ENCODE data around the gene ANAPC2.
A peak's percentile ranks its signal among the peaks of the same experiment; 100 is the strongest.

Gene ANAPC2

DNA sequence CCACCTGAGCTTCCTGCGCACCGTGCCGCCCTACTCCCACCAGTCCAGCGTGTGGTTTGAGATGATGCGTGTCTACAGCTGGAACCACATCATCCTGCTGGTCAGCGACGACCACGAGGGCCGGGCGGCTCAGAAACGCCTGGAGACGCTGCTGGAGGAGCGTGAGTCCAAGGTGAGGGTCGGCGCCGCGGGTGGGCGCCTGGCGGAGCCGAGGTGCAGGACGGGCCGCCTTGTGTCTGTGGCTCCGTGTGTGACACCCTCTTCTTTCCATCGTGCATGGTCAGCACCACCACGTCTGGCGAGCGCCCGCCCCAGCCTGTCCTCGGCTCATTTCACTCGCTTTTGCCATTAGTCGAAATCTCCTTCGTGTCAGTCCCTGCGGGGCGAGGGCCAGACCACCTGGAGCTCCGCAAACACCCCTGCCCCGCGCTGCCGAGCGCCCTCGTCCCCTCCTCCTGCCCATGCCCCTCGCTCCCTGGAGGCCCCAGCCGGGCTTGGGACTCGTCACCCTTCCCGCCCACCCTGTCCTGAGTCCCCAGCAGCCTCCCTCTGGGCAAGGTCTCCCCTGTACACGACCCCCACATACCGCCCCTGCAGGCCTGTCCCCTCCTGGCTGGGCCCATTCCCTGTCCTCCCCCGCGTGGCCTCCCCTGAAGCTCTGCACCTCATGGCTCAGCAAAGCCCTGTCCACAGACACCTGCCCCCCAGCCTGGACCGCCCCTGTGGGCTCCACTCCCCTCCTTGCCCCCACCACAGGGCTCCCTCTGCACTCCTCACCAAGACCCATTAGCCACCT lies 42.4 kb downstream of the ANAPC2 start:
- TF ChIP-seq, protein P1, sequence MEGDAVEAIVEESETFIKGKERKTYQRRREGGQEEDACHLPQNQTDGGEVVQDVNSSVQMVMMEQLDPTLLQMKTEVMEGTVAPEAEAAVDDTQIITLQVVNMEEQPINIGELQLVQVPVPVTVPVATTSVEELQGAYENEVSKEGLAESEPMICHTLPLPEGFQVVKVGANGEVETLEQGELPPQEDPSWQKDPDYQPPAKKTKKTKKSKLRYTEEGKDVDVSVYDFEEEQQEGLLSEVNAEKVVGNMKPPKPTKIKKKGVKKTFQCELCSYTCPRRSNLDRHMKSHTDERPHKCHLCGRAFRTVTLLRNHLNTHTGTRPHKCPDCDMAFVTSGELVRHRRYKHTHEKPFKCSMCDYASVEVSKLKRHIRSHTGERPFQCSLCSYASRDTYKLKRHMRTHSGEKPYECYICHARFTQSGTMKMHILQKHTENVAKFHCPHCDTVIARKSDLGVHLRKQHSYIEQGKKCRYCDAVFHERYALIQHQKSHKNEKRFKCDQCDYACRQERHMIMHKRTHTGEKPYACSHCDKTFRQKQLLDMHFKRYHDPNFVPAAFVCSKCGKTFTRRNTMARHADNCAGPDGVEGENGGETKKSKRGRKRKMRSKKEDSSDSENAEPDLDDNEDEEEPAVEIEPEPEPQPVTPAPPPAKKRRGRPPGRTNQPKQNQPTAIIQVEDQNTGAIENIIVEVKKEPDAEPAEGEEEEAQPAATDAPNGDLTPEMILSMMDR (IDR thresholded peaks at IDR 0.05; ENCODE audit: low read depth, low read length) = no peak
- Histone ChIP-seq H3K27me3 (no peaks in the 10 kb centered on the region), H3K9me3 (no peaks in the 10 kb centered on the region), H3K4me1 (peaks cover 6% of the 10 kb centered on the region), H3K4me3 (ENCODE audit: low read depth, low read length) (no peak overlapping the region), H3K36me3 (no peaks in the 10 kb centered on the region)
- peak; percentile 11 for DNase-seq

DNA sequence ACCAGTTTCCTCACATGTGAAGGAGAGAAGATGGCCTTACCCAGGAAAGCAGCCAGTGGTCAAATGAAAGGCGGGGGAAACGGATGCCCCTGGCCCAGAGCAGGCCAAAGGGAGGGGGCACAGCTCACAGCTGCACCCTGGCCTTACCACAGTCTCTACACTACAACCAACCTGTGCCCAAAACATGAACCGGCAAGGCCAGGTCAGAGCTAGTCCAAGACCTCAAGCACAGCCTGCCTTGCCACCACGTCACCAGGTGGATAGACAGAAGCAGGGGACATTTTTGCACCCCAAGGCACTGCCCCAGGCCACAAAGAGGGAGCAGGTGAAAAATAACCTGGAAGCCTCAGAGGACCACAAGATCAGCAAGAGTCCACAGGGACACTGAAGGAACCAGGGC lies 44.9 kb downstream of the ANAPC2 start:
- H3K36me3 ChIP-seq = no peaks in the 10 kb centered on the region
- no peak for DNase-seq
- TF ChIP-seq, protein P1 (IDR thresholded peaks at IDR 0.05; ENCODE audit: low read depth, low read length) = no peak
- no peaks in the 10 kb centered on the region for H3K9me3 ChIP-seq
- H3K4me1 ChIP-seq = no peaks in the 10 kb centered on the region
- H3K4me3 ChIP-seq (ENCODE audit: low read depth, low read length) = no peak overlapping the region
- H3K27me3 ChIP-seq = peaks cover 21% of the 10 kb centered on the region

DNA sequence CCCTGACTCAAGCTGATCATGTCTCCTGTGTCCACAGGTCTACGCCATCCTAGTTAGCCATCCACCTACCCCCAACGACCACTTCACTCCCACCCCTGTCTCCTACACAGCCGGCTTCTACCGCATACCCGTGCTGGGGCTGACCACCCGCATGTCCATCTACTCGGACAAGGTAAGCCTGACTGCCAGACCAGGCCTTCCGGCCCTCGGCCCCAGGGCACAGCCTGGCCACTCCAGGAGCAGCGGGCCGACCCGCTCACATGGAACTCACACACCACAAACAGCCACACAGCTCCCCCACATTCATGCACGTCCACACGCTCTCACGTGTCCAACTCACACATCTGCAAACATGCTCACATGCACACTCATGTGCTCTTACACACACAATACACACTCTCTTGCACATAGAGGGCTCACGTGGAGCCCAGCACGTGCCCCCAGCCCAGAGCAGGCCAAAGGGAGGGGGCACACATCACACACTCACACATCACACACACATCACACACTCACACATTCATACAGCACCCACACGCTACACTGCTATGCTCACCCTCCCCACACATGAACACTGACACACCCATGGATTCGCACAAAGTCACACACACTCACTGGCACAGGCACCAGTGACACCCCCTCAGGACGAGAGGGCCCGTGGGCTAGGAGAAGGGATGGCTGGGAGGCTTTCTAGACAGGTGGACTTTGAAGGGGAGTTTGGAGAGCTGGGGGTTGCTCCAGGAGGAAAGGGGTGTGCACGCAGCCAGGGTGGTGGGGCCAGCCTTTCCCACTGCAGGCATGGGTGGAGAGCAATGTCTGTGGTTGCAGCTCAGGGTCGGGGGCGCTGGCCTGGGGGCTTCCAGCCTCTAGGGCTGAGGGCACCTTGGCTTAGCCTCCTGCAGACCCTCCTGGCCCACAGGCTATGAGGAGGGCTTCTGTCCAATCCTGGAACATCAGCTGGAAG lies 46.1 kb downstream of the ANAPC2 start:
- TF ChIP-seq, protein P1 (IDR thresholded peaks at IDR 0.05; ENCODE audit: low read depth, low read length) = no peak
- Histone ChIP-seq H3K36me3 (no peaks in the 10 kb centered on the region), H3K27me3 (peaks cover 25% of the 10 kb centered on the region), H3K9me3 (no peaks in the 10 kb centered on the region), H3K4me3 (ENCODE audit: low read depth, low read length) (no peak overlapping the region), H3K4me1 (no peaks in the 10 kb centered on the region)
- DNase-seq = no peak

DNA sequence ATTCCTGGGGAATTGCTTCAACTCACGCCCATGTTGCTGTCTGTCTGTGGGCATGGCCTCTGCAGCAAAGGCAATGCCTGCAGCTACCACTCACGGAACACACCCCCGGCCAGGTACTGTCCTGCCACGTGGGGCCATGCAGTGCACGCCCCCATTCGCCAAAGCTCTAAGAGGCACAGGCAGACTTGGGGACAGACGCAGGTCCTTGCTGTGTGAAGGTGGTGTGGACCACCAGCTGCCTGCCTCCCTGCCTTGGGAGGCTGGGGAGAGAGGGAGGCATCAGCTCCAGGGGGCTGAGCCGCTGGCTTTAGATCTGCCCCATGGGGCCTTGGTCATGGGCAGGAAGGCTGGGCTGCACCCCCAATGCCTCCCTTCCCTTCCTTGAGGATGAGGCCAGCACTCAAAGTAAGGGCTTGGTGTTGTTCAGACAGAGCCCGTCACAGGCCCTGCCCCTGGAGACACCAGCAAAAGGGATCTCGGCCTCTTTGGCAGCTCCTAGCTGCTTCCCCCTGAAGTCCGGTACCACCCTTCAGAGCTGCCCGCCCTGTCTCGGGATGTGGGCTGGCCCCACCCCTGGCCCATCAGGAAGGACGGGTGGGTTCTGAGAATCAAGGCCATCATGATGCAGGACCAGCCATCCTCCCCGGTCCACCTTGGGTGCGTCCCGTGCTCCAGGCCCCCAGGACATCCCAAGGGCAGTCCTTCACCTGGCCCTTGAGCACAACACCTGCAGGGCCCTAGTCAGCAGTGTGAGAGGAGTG lies 47.1 kb downstream of the ANAPC2 start:
- TF ChIP-seq, protein P1 (IDR thresholded peaks at IDR 0.05; ENCODE audit: low read depth, low read length) = no peak
- no peak overlapping the region for H3K4me3 ChIP-seq (ENCODE audit: low read depth, low read length)
- no peaks in the 10 kb centered on the region for H3K4me1 ChIP-seq
- H3K27me3 ChIP-seq = peaks cover 25% of the 10 kb centered on the region
- DNase-seq = peak; percentile 9
- no peaks in the 10 kb centered on the region for H3K9me3 ChIP-seq
- H3K36me3 ChIP-seq = no peaks in the 10 kb centered on the region

DNA sequence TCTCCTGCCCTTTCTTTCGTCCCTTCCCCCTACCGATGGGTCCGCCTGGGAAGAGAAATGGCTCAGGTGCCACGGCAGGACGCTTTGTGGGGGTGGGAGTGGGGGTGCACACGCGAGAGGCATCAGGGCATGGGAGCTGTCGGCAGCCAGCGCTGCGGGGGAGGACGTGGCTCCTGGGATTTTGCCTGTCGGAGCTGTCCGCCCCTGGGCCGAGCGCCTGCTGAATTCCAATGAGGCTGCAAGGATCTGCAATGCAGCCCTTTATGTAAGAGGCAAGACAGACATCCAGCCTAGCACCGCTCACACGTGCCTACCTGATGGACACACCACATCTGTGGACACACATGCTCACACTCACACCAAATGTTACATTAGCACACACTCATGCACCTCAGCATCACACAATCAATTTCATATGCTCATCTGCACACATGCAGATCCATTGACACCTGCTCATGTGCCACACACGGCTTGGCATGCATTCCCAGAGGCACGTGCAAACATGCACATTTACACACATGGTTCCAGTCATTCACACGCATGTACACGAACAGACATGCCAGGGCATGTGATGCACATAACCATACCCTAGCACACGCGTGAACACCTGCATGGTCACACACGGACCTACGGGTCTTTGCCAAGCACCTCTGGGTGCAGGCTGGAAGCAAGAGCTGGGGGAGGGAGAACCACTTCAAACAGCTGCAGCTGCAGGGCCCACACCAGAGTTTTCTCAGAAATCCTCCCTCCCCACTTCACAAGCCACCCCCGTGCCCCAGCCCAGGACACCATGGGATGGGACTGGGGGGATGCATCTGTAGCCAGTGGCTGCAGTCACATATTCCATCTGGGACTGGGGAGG lies 48.0 kb downstream of the ANAPC2 start:
- no peaks in the 10 kb centered on the region for H3K36me3 ChIP-seq
- H3K27me3 ChIP-seq = peaks cover 25% of the 10 kb centered on the region
- TF ChIP-seq, protein P1 (IDR thresholded peaks at IDR 0.05; ENCODE audit: low read depth, low read length) = no peak
- H3K4me3 ChIP-seq (ENCODE audit: low read depth, low read length) = no peak overlapping the region
- no peaks in the 10 kb centered on the region for H3K9me3 ChIP-seq
- DNase-seq = peak; percentile 11
- no peaks in the 10 kb centered on the region for H3K4me1 ChIP-seq
